Activated naive CD4-positive, alpha-beta T cell treated with anti-CD3 and anti-CD28 coated beads, Interleukin-2, amount 50 U/mL, for 72 hours (primary cell): ENCODE measurements around the gene UNK. TPM values are rescaled to one million over a fixed set of nuclear protein-coding genes. Genes with fewer than 3 reads are reported as not detected.

Source experiments
- ATAC-seq, 2 donors: fragments of 150-1000 bp; cut with Tn5 transposase; 2 replicates each; pipeline ENCODE4 v1.10.0; 2021; ENCODE audit warnings: mild to moderate bottlenecking in 2 of 2, moderate library complexity in 2 of 2
- DNase-seq, 2 donors: peaks; one replicate each; pipeline ENCODE4 v3.0.0; 2021 to 2022; ENCODE audit warnings: low spot score in 2 of 2
- H3K27ac Mint-ChIP-seq, 2 donors: one replicate each; pipeline ENCODE4 v1.8.0; 2022; ENCODE audit warnings: mild to moderate bottlenecking in 2 of 2, mixed read lengths in 2 of 2
- H3K36me3 Mint-ChIP-seq, 2 donors: one replicate each; pipeline ENCODE4 v1.8.0; 2022; ENCODE audit warnings: mixed read lengths in 2 of 2
- H3K9me3 Mint-ChIP-seq, 2 donors: one replicate each; pipeline ENCODE4 v1.8.0; 2022; ENCODE audit warnings: mixed read lengths in 2 of 2
- total RNA-seq, 2 donors: library from RNA; stranded (reverse); gene quantifications; one replicate each; pipeline ENCODE4 v1.2.3, GENCODE V29; 2022

The UNK gene
- total RNA-seq: 10 to 100 TPM; 15.3 to 29.3 TPM

- Mint-ChIP-seq H3K9me3 (no peaks in the 10 kb centered on the region), H3K27ac (peak within 1 kb of the TSS; percentile 99 to 100), H3K36me3 (peaks cover 20% of the 10 kb centered on the region in 2 donors)
- peak; percentile 48 to 75 for ATAC-seq
- DNase-seq: peak; percentile 90 to 96
Measured at GRCh38 chr17:75784473-75785015, at the start of gene UNK. Gene UNK (plus strand): TSS chr17:75784806. CDS start chr17:75784881, 75 bp downstream.

- Mint-ChIP-seq H3K36me3 (no peaks in the 10 kb centered on the region), H3K27ac (no peak overlapping the region), H3K9me3 (no peaks in the 10 kb centered on the region)
- no peak for ATAC-seq
- no peak for DNase-seq
Measured at GRCh38 chr17:75736173-75736835, 48.3 kb upstream of the UNK start.

GRCh38 chr17:75737133-75737962, 47.3 kb upstream of the UNK start:
- Mint-ChIP-seq H3K36me3 (no peaks in the 10 kb centered on the region), H3K9me3 (no peaks in the 10 kb centered on the region), H3K27ac (no peak overlapping the region)
- no peak for ATAC-seq
- DNase-seq: no peak

- Mint-ChIP-seq H3K27ac (peak overlapping the region in 1 of 2 donors; percentile 80), H3K9me3 (no peaks in the 10 kb centered on the region), H3K36me3 (no peaks in the 10 kb centered on the region)
- ATAC-seq (peak; percentile 77 to 79), DNase-seq (no peak)
Measured at GRCh38 chr17:75738218-75738802, 46.3 kb upstream of the UNK start.

- no peak overlapping the region for H3K27ac Mint-ChIP-seq
- DNase-seq: no peak
- ATAC-seq: no peak
- H3K9me3 Mint-ChIP-seq: no peaks in the 10 kb centered on the region
- no peaks in the 10 kb centered on the region for H3K36me3 Mint-ChIP-seq
Measured at GRCh38 chr17:75739174-75739573, 45.4 kb upstream of the UNK start.

- Mint-ChIP-seq H3K36me3 (no peaks in the 10 kb centered on the region), H3K9me3 (no peaks in the 10 kb centered on the region), H3K27ac (no peak overlapping the region)
- ATAC-seq (no peak), DNase-seq (no peak)
Measured at GRCh38 chr17:75739801-75740200, 44.8 kb upstream of the UNK start.

- ATAC-seq (no peak), DNase-seq (no peak)
- Mint-ChIP-seq H3K27ac (no peak overlapping the region), H3K36me3 (no peaks in the 10 kb centered on the region), H3K9me3 (no peaks in the 10 kb centered on the region)
Measured at GRCh38 chr17:75740215-75740614, 44.4 kb upstream of the UNK start.

GRCh38 chr17:75740631-75741077, 44.0 kb upstream of the UNK start:
- ATAC-seq (no peak), DNase-seq (no peak)
- H3K36me3 Mint-ChIP-seq: no peaks in the 10 kb centered on the region
- H3K27ac Mint-ChIP-seq: no peak overlapping the region
- no peaks in the 10 kb centered on the region for H3K9me3 Mint-ChIP-seq

GRCh38 chr17:75742337-75742736, 42.3 kb upstream of the UNK start:
- H3K27ac Mint-ChIP-seq: no peak overlapping the region
- DNase-seq: no peak
- no peaks in the 10 kb centered on the region for H3K36me3 Mint-ChIP-seq
- no peaks in the 10 kb centered on the region for H3K9me3 Mint-ChIP-seq
- ATAC-seq: no peak

GRCh38 chr17:75743625-75744206, 40.9 kb upstream of the UNK start:
- no peak for ATAC-seq
- no peaks in the 10 kb centered on the region for H3K9me3 Mint-ChIP-seq
- no peak for DNase-seq
- no peaks in the 10 kb centered on the region for H3K36me3 Mint-ChIP-seq
- peak overlapping the region in 1 of 2 donors; percentile 61 for H3K27ac Mint-ChIP-seq

GRCh38 chr17:75748706-75749105, 35.9 kb upstream of the UNK start:
- no peaks in the 10 kb centered on the region for H3K36me3 Mint-ChIP-seq
- H3K27ac Mint-ChIP-seq: no peak overlapping the region
- DNase-seq (no peak), ATAC-seq (no peak)
- H3K9me3 Mint-ChIP-seq: no peaks in the 10 kb centered on the region

GRCh38 chr17:75749545-75750389, 34.8 kb upstream of the UNK start:
- DNase-seq: peak; percentile 78 to 95
- H3K9me3 Mint-ChIP-seq: no peaks in the 10 kb centered on the region
- H3K27ac Mint-ChIP-seq: no peak overlapping the region
- peak; percentile 79 to 81 for ATAC-seq
- H3K36me3 Mint-ChIP-seq: no peaks in the 10 kb centered on the region

- ATAC-seq (no peak), DNase-seq (no peak)
- Mint-ChIP-seq H3K9me3 (no peaks in the 10 kb centered on the region), H3K27ac (no peak overlapping the region), H3K36me3 (no peaks in the 10 kb centered on the region)
Measured at GRCh38 chr17:75750661-75751423, 33.8 kb upstream of the UNK start.

GRCh38 chr17:75751676-75752404, 32.8 kb upstream of the UNK start:
- DNase-seq: no peak
- no peak overlapping the region for H3K27ac Mint-ChIP-seq
- H3K36me3 Mint-ChIP-seq: no peaks in the 10 kb centered on the region
- no peak for ATAC-seq
- H3K9me3 Mint-ChIP-seq: no peaks in the 10 kb centered on the region

- DNase-seq (no peak), ATAC-seq (no peak)
- Mint-ChIP-seq H3K36me3 (no peaks in the 10 kb centered on the region), H3K9me3 (no peaks in the 10 kb centered on the region), H3K27ac (no peak overlapping the region)
Measured at GRCh38 chr17:75752405-75752709, 32.2 kb upstream of the UNK start.
